IPS DF 4.7 (cell line): ENCODE data around the gene MS4A8.

Experiments
- DNase-seq: peaks from one replicate; pipeline ENCODE4 v3.0.0-alpha.2; 2013; ENCODE audit warnings: low spot score; ENCODE audit errors: extremely low read depth

The MS4A8 gene

GRCh38 chr11:60762851-60763691, 63.7 kb downstream of the MS4A8 start:
- no peak for DNase-seq

DNA sequence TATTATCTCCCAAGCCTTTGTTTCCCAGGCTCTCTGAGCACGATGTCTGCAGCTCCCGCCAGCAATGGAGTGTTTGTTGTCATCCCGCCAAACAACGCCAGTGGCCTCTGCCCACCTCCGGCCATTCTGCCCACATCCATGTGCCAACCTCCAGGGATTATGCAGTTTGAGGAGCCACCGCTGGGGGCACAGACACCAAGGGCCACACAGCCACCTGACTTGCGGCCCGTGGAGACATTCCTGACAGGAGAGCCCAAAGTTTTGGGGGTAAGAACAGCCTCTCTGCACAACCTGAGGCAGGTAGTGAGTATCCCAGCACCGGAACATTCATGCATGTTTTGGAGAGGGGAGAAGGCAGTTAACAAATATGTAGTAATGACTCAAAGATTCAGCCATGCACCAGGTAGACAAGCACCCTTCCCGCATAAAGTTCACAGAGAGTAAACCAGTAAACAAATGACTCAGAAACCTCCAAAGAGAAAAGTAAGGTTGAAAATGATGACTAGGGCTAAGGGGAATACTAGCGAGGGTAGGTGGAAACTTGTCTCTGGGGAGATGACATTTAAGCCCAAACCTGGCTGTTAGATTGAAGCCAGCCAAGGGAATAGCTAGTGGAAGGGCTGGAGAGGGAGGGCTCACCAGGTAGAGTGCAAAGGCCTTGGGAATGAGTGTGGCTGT, 64.4 kb downstream of the MS4A8 start:
- DNase-seq, result no peak

DNA sequence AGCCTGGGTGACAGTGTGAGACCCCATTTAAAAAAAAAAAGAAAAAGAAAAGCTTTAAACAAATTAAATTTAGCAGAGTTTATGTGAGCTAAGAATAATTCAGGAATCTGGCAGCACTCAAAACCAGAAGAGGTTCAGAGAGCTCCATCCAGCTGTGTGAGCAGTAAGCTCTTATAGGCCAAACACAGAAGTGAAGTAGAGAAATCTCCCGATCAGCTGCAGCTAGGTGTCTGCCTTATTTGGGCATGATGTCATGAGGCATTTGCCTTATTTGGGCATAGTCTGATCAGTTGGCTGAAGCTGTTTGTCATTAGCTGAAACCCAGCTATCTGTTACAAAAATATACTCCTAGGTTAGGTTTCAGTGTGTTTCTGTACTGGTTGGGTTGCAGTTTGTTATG, 65.5 kb downstream of the MS4A8 start:
- no peak for DNase-seq

- no peak for DNase-seq
Measured at GRCh38 chr11:60765355-60765754, 65.9 kb downstream of the MS4A8 start.
